DOHH2 (cell line): ENCODE results near the gene KIAA1671.

ENCODE experiments used
- H3F3A ChIP-seq: fragments of 200-600 bp; sonication (generic), shearing (Covaris generic); 2 replicates; pipeline ENCODE4 v1.6.0; 2016; ENCODE audit warnings: antibody characterized with exemption, mild to moderate bottlenecking; ENCODE audit not compliant: control insufficient read depth, insufficient read depth
- H3K27ac ChIP-seq: fragments of 200-600 bp; sonication (generic); 2 replicates; pipeline ENCODE4 v1.5.1; 2014; ENCODE audit warnings: low read depth, mild to moderate bottlenecking, low read length, moderate library complexity
- H3K27me3 ChIP-seq: fragments of 200-600 bp; sonication (generic); 2 replicates; pipeline ENCODE4 v1.6.1; 2014; ENCODE audit warnings: mild to moderate bottlenecking, low read length, mixed read lengths; ENCODE audit not compliant: control insufficient read depth
- H3K36me3 ChIP-seq: fragments of 200-600 bp; sonication (generic); 2 replicates; pipeline ENCODE4 v1.6.1; 2014; ENCODE audit warnings: mild to moderate bottlenecking, low read length, moderate library complexity, mixed read lengths; ENCODE audit not compliant: control insufficient read depth
- H3K4me1 ChIP-seq: fragments of 200-600 bp; sonication (generic); 2 replicates; pipeline ENCODE4 v1.6.1; 2014; ENCODE audit warnings: mild to moderate bottlenecking, low read length, mixed read lengths; ENCODE audit not compliant: control insufficient read depth
- H3K4me2 ChIP-seq: fragments of 200-600 bp; sonication (generic); 2 replicates; pipeline ENCODE4 v1.6.0; 2014; ENCODE audit warnings: mild to moderate bottlenecking, low read length, moderate library complexity
- H3K4me3 ChIP-seq: fragments of 200-600 bp; sonication (generic); 2 replicates; pipeline ENCODE4 v1.5.1; 2014; ENCODE audit warnings: mild to moderate bottlenecking, low read length, mixed read lengths
- H3K79me2 ChIP-seq: fragments of 200-600 bp; sonication (generic); 2 replicates; pipeline ENCODE4 v1.6.1; 2014; ENCODE audit warnings: mild to moderate bottlenecking, low read length, mixed read lengths; ENCODE audit not compliant: control insufficient read depth
- H3K9me2 ChIP-seq: fragments of 200-600 bp; sonication (generic); replicated peaks from 2 replicates; pipeline ENCODE4 v1.6.1; 2014; ENCODE audit warnings: mild to moderate bottlenecking, low read length, mixed read lengths; ENCODE audit not compliant: control insufficient read depth
- H3K9me3 ChIP-seq: fragments of 200-600 bp; sonication (generic); 2 replicates; pipeline ENCODE4 v1.6.1; 2014; ENCODE audit warnings: antibody characterized with exemption, low read length, mixed read lengths; ENCODE audit not compliant: control insufficient read depth, insufficient read depth
- H4K20me1 ChIP-seq: fragments of 200-600 bp; sonication (generic); 2 replicates; pipeline ENCODE4 v1.6.0; 2014; ENCODE audit warnings: low read depth, mild to moderate bottlenecking, antibody characterized with exemption, low read length, moderate library complexity; ENCODE audit not compliant: control insufficient read depth, insufficient read depth
- EZH2phosphoT487 ChIP-seq: fragments of 200-600 bp; sonication (generic); IDR thresholded peaks from 2 replicates; pipeline ENCODE4 v1.6.1; 2017; ENCODE audit warnings: borderline replicate concordance, mild to moderate bottlenecking, antibody characterized with exemption, low read length, moderate library complexity, mixed read lengths
- TF ChIP-seq, protein P1 (sequence below): fragments of 200-600 bp; sonication (generic); IDR thresholded peaks from one replicate; pipeline ENCODE4 v1.5.1; 2014; ENCODE audit warnings: antibody characterized with exemption, mild to moderate bottlenecking, low read depth, low read length; ENCODE audit not compliant: poor library complexity, severe bottlenecking

Gene KIAA1671

DNA sequence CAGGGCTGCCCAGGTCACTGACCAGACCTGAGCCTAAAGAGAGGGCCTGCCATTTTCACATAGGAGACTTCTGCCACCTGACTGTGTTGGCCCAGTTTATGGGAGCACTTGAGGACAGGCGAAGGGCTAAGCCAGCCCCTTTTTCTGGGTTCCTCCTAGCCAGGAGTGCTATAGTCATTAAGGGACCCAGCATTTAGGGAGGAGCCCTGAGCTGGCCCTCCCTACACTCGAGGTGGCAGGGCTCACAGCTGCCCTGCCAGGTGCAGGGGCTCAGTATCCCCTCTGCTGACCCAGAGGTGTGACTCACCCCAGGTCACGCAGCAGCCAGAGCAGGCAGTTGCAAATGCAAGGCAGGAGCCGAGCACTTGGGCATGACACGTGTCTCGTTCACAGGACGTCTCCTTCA lies 160.8 kb downstream of the KIAA1671 start:
- Histone ChIP-seq H3K79me2 (no peaks in the 10 kb centered on the region), H3K4me2 (no peak overlapping the region), H4K20me1 (no peaks in the 10 kb centered on the region), H3K36me3 (no peaks in the 10 kb centered on the region), H3K27ac (no peak overlapping the region), H3K27me3 (peaks cover 26% of the 10 kb centered on the region), H3F3A (no peaks in the 10 kb centered on the region), H3K9me2 (no peaks in the 10 kb centered on the region), H3K9me3 (no peaks in the 10 kb centered on the region), H3K4me1 (peaks cover 9% of the 10 kb centered on the region), H3K4me3 (no peak overlapping the region)
- TF ChIP-seq EZH2phosphoT487 = no peak
- TF ChIP-seq, protein P1, sequence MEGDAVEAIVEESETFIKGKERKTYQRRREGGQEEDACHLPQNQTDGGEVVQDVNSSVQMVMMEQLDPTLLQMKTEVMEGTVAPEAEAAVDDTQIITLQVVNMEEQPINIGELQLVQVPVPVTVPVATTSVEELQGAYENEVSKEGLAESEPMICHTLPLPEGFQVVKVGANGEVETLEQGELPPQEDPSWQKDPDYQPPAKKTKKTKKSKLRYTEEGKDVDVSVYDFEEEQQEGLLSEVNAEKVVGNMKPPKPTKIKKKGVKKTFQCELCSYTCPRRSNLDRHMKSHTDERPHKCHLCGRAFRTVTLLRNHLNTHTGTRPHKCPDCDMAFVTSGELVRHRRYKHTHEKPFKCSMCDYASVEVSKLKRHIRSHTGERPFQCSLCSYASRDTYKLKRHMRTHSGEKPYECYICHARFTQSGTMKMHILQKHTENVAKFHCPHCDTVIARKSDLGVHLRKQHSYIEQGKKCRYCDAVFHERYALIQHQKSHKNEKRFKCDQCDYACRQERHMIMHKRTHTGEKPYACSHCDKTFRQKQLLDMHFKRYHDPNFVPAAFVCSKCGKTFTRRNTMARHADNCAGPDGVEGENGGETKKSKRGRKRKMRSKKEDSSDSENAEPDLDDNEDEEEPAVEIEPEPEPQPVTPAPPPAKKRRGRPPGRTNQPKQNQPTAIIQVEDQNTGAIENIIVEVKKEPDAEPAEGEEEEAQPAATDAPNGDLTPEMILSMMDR = no peak

DNA sequence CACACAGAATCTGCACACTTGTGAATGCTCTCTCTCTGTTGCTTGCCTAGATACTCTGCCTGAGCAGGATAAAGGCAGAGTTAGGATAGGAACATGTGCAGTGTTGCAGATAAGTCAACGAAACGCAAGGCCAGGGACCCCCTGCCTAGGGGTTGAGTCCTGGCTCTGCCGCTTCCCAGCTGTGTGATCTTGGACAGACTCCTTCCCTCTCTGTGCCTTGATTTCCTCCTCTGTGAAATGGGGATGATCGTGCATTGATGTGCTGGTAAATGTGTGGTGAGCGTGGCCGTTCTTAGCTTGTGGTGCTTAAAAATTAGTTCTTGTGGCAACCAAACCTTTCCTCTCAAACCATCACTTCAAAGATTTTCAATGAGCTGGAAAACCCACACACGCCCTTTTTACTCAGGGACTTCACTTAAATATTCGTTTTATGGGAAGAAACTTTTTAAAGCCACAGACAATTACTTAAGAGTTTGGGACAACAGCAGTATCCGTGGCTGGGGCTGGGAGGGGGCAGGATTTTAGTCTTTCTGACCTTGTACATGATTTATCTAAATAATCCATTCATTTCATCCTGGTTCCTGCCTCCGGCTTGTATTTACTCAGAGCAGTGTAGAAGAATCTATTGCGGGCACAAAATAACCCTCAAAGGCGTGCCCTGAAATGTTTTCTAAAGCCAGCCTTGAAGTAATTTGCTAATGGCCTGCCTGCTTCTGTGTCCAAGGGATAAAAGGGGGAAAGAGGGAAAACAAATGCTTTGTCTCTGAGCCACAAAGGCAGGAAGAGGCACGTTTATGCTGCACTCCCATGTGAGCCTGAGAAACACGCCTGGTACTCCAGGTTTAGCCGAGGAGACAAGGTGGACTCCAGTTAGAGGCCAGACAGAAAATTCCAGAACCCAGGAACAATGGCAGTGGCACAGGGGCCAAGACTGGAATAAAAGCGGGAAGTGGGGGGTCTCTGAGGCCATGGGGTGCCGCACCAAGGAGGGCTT lies 162.2 kb downstream of the KIAA1671 start:
- no peaks in the 10 kb centered on the region for H4K20me1 ChIP-seq
- no peaks in the 10 kb centered on the region for H3F3A ChIP-seq
- H3K79me2 ChIP-seq = no peaks in the 10 kb centered on the region
- TF ChIP-seq, protein P1 = no peak
- TF ChIP-seq EZH2phosphoT487 = no peak
- H3K4me2 ChIP-seq = no peak overlapping the region
- H3K36me3 ChIP-seq = no peaks in the 10 kb centered on the region
- peaks cover 26% of the 10 kb centered on the region for H3K27me3 ChIP-seq
- H3K9me2 ChIP-seq = no peaks in the 10 kb centered on the region
- no peaks in the 10 kb centered on the region for H3K9me3 ChIP-seq
- H3K4me3 ChIP-seq = no peak overlapping the region
- H3K4me1 ChIP-seq = peaks cover 9% of the 10 kb centered on the region
- H3K27ac ChIP-seq = no peak overlapping the region

DNA sequence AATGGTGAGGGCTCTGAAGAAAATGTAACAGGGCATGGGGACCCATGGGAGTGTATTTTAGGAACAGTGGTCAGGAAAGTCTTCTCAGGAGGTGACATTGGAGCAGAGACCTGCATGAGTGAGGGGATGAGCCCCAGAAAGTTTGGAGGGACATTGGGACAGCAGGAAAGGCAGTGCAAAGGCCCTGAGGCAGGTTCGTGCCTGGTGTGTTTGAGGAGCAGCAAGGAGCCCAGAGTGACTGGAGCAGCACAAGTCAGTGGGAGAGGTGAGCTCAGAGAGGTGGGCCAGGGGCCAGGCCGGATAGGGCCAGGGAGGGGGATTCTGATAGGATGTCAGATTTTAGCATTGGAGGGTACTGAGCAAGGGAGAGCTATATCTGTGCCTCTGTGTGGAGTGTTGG lies 167.1 kb downstream of the KIAA1671 start:
- H3K79me2 ChIP-seq = no peaks in the 10 kb centered on the region
- no peaks in the 10 kb centered on the region for H4K20me1 ChIP-seq
- no peak overlapping the region for H3K27ac ChIP-seq
- no peaks in the 10 kb centered on the region for H3K27me3 ChIP-seq
- H3K4me3 ChIP-seq = no peak overlapping the region
- no peaks in the 10 kb centered on the region for H3K4me1 ChIP-seq
- H3K9me2 ChIP-seq = no peaks in the 10 kb centered on the region
- no peak overlapping the region for H3K4me2 ChIP-seq
- H3K36me3 ChIP-seq = no peaks in the 10 kb centered on the region
- TF ChIP-seq EZH2phosphoT487 = no peak
- TF ChIP-seq, protein P1 = no peak
- no peaks in the 10 kb centered on the region for H3K9me3 ChIP-seq
- no peaks in the 10 kb centered on the region for H3F3A ChIP-seq
